Thyroid gland (tissue), 4 donors: Measurements from ENCODE around the gene CALD1. TPM values are rescaled to one million over a fixed set of nuclear protein-coding genes. Genes with fewer than 3 reads are reported as not detected.

Source experiments
- DNase-seq, 2 donors: peaks; one replicate each; pipeline ENCODE4 v3.0.0-alpha.2; 2019
- H3K27ac ChIP-seq, 3 donors: fragments of 200-600 bp; sonication (generic); 1 replicate in 2 of 3; 2 replicates in 1 of 3; pipeline ENCODE4 v1.5.1; 2016 to 2019; ENCODE audit warnings: mild to moderate bottlenecking in 1 of 3, moderate library complexity in 1 of 3
- H3K27me3 ChIP-seq: fragments of 200-600 bp; sonication (generic); one replicate; pipeline ENCODE4 v1.5.1; 2019
- H3K36me3 ChIP-seq, 2 donors: fragments of 200-600 bp; sonication (generic); one replicate each; pipeline ENCODE4 v1.5.1; 2016 to 2019
- H3K4me1 ChIP-seq, 2 donors: fragments of 200-600 bp; sonication (generic); one replicate each; pipeline ENCODE4 v1.5.1; 2017 to 2019
- H3K4me3 ChIP-seq, 3 donors: fragments of 200-600 bp; sonication (generic); replicated peaks in 1 of 3; 1 replicate in 2 of 3; 2 replicates in 1 of 3; pipeline ENCODE4 v1.5.1; 2016; ENCODE audit warnings: mild to moderate bottlenecking in 1 of 3
- H3K9me3 ChIP-seq: fragments of 200-600 bp; sonication (generic); one replicate; pipeline ENCODE4 v1.5.1; 2017
- POLR2A ChIP-seq, 2 donors: fragments of 450-650 bp; IDR thresholded peaks; one replicate each; pipeline ENCODE4 v1.6.1; 2017; ENCODE audit warnings: antibody characterized with exemption in 2 of 2, mild to moderate bottlenecking in 2 of 2, moderate library complexity in 1 of 2
- WGBS, 2 donors: methylation state at CpG; one replicate each; pipeline ENCODE4 v1.1.5; 2017; 5-methylcytosine and 5-hydroxymethylcytosine counted together
- intact Hi-C: fragments of 100-400 bp; cut with DNase I; formaldehyde crosslinking; loops from one replicate; pipeline ENCODE4 v1.15.1; 2023
- small RNA-seq: library from RNA; depleted of rRNA; stranded (forward); fragments of <200 nt; gene quantifications from one replicate; pipeline ENCODE3, GENCODE V24; 2016
- total RNA-seq, 4 donors: library from RNA; depleted of rRNA; stranded (reverse); fragments of >200 nt; gene quantifications; one replicate each; pipeline ENCODE4 v1.2.3, GENCODE V29; 2016
- TF ChIP-seq, protein P1 (sequence below), 6 experiments: fragments of 200-600 bp in 3 of 6; fragments of 450-650 bp in 3 of 6; sonication (generic) in 3 of 6; IDR thresholded peaks; one replicate each; pipeline ENCODE4 v1.5.1; 2016 to 2019; ENCODE audit warnings: antibody characterized with exemption in 6 of 6, mild to moderate bottlenecking in 2 of 6, inconsistent platforms in 1 of 6, moderate library complexity in 1 of 6

CALD1 gene
- total RNA-seq, 4 donors from 2014 or later = 141 to 223 (median 169) TPM

- no peaks in the 10 kb centered on the region for H3K27me3 ChIP-seq
- H3K36me3 ChIP-seq = peaks cover 7 to 12% of the 10 kb centered on the region in 2 donors
- no peak for DNase-seq
- no peaks in the 10 kb centered on the region for H3K9me3 ChIP-seq
- intact Hi-C loops = no loop called here
- WGBS, 2 donors = 100% methylated on average over 1 to 3 of the region's 3 CpGs
- H3K27ac ChIP-seq = no peak overlapping the region
- no peaks in the 10 kb centered on the region for H3K4me1 ChIP-seq
- TF ChIP-seq, protein P1, sequence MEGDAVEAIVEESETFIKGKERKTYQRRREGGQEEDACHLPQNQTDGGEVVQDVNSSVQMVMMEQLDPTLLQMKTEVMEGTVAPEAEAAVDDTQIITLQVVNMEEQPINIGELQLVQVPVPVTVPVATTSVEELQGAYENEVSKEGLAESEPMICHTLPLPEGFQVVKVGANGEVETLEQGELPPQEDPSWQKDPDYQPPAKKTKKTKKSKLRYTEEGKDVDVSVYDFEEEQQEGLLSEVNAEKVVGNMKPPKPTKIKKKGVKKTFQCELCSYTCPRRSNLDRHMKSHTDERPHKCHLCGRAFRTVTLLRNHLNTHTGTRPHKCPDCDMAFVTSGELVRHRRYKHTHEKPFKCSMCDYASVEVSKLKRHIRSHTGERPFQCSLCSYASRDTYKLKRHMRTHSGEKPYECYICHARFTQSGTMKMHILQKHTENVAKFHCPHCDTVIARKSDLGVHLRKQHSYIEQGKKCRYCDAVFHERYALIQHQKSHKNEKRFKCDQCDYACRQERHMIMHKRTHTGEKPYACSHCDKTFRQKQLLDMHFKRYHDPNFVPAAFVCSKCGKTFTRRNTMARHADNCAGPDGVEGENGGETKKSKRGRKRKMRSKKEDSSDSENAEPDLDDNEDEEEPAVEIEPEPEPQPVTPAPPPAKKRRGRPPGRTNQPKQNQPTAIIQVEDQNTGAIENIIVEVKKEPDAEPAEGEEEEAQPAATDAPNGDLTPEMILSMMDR (IDR thresholded peaks at IDR 0.05) = no peak
- no peak for TF ChIP-seq POLR2A (IDR thresholded peaks at IDR 0.05)
- H3K4me3 ChIP-seq = no peak overlapping the region
These were observed 217.9 kb downstream of the CALD1 start for GRCh38 chr7:134997214-134997885.

- Histone ChIP-seq H3K4me1 (no peaks in the 10 kb centered on the region), H3K27me3 (no peaks in the 10 kb centered on the region), H3K4me3 (no peak overlapping the region), H3K27ac (no peak overlapping the region), H3K9me3 (no peaks in the 10 kb centered on the region), H3K36me3 (peaks cover 7% of the 10 kb centered on the region in 2 donors)
- intact Hi-C loops = no loop called here
- WGBS, 2 donors = 95 to 99% methylated on average over 3 of the region's 3 CpGs
- DNase-seq = no peak
- TF ChIP-seq, protein P1 (IDR thresholded peaks at IDR 0.05) = no peak
- no peak for TF ChIP-seq POLR2A (IDR thresholded peaks at IDR 0.05)
These were observed 219.7 kb downstream of the CALD1 start for GRCh38 chr7:134999136-134999535.

DNA sequence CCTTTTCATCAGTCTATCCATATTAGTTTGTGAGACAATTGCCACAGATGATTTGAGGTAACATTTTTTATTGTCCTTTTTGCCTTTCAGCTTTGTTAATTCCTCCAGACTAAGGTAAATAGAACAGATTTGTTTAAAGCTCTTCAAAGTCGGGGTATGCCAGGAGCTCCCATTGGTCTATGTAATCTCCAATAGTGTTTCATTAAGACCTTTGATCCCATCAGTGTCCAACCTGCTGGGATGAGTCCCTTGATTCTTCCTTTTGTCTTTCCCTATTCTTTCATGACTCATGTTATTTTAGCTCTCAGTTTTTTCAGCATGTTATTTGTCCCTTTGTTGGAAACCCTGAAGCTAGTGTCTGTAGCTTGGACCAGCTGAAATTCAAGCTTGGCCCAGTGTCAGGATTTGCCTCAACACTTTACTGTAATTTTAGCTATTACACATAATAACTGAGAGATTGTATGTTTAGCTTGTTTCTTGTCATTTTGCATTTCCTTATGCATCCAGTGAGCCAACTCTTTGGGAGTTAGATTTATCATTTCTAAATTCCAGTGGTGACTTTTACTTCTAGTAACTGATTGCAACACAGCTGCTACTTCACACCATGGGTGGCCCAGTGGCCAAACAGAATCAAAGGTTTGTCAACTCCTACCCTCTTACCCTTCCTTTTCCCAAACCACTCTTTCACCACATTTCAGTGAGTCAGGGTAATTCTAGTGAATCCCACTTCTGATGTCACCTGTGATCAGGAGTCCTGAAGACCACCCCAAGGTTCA lies 222.1 kb downstream of the CALD1 start:
- no peaks in the 10 kb centered on the region for H3K4me1 ChIP-seq
- no peaks in the 10 kb centered on the region for H3K9me3 ChIP-seq
- no peak for TF ChIP-seq POLR2A (IDR thresholded peaks at IDR 0.05)
- TF ChIP-seq, protein P1 (IDR thresholded peaks at IDR 0.05) = no peak
- no peak overlapping the region for H3K27ac ChIP-seq
- 72 to 98% methylated on average over 1 of the region's 1 CpG for WGBS, 2 donors
- intact Hi-C loops = no loop called here
- no peaks in the 10 kb centered on the region for H3K27me3 ChIP-seq
- no peak for DNase-seq
- no peak overlapping the region for H3K4me3 ChIP-seq
- H3K36me3 ChIP-seq = no peaks in the 10 kb centered on the region

GRCh38 chr7:135012229-135012628 lies 232.8 kb downstream of the CALD1 start:
- Histone ChIP-seq H3K27ac (no peak overlapping the region), H3K9me3 (no peaks in the 10 kb centered on the region), H3K36me3 (no peaks in the 10 kb centered on the region), H3K4me1 (no peaks in the 10 kb centered on the region), H3K4me3 (no peak overlapping the region), H3K27me3 (no peaks in the 10 kb centered on the region)
- no peak for DNase-seq
- intact Hi-C loops = no loop called here
- no peak for TF ChIP-seq POLR2A (IDR thresholded peaks at IDR 0.05)
- TF ChIP-seq, protein P1 (IDR thresholded peaks at IDR 0.05) = no peak

Small RNA genes within 50 kb of the gene (small RNA-seq; reads per million reads assigned to genes)
- not detected for gene TUBB3P2

Other genes starting within 250 kb of the CALD1 start
- gene AKR1B15, start 230.5 kb upstream of the CALD1 start, total RNA-seq = 1 to 10 TPM in 1 of 4 donors, under 1 TPM in 1, not detected in 2; 0.56 to 1.2 TPM
- gene BPGM, start 132.8 kb upstream of the CALD1 start, total RNA-seq = 10 to 100 TPM; 11.9 to 23.9 (median 15.7) TPM
- 1 to 10 TPM; 3.6 to 5.0 (median 4.1) TPM for gene AGBL3, start 206.9 kb downstream of the CALD1 start, total RNA-seq